ENCODE measurements around the gene UIMC1. TPM values are rescaled to one million over a fixed set of nuclear protein-coding genes. Genes with fewer than 3 reads are reported as not detected.
"Not testable (repeated sequence)": the region's sequence is repeated elsewhere in the genome, so short reads cannot be mapped to it uniquely, and the experiment has no call there.

The UIMC1 gene
- total and polyA plus RNA-seq, 2 donors, result 44.4 to 51.8 TPM

DNA sequence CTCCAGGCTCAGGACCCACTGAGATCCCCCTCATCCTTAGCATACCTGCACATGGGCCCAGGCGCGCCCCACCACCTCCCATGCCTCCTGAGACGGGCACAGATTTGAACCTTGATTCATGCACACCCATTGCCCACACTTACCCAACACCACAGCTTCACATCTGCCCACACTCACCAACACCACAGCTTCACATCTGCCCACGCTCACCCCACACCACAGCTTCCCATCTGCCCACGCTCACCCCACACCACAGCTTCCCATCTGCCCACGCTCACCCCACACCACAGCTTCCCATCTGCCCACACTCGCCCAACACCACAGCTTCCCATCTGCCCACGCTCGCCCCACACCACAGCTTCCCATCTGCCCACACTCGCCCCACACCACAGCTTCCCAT, 135.9 kb downstream of the UIMC1 start:
- not testable (repeated sequence) for H3K36me3 ChIP-seq (ENCODE audit: control insufficient read depth in 2 of 2, insufficient read depth in 2 of 2, low read length in 1 of 2); H3K4me3 ChIP-seq (ENCODE audit: low read length in 2 of 2); H3K27ac ChIP-seq (ENCODE audit: low read depth in 1 of 2, low read length in 1 of 2); H3K4me1 ChIP-seq (ENCODE audit: control insufficient read depth in 2 of 2, insufficient read depth in 2 of 2, low read length in 2 of 2); DNase-seq (ENCODE audit: low read depth in 6 of 9, low spot score in 9 of 9); H3K9me3 ChIP-seq (ENCODE audit: control insufficient read depth in 2 of 2, insufficient read depth in 1 of 2, low read length in 1 of 2)
- 45% methylated on average over 10 of the region's 10 CpGs for WGBS
- peaks cover 21 to 53% of the 10 kb centered on the region in 2 donors for H3K27me3 ChIP-seq (ENCODE audit: control insufficient read depth in 2 of 2, insufficient read depth in 1 of 2, low read length in 1 of 2)

DNA sequence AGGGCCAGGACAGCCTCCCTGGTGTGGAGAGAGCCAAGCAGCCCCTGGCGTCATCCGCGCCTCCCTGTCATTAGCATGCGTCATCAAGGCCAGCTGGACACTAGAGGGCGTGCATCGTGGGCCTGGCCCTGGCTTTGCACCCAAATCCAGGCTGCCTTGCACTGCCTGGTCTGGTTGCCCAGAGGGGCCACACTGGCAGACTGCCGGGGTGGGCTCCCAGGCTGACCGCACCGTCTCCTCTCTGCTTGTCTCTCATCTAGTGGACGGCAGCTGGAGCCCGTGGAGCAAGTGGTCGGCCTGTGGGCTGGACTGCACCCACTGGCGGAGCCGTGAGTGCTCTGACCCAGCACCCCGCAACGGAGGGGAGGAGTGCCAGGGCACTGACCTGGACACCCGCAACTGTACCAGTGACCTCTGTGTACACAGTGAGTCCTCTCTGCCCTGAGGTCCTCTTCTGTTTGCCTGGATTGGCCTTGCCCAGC, 136.4 kb downstream of the UIMC1 start:
- Histone ChIP-seq H3K9me3 (ENCODE audit: control insufficient read depth in 2 of 2, insufficient read depth in 1 of 2, low read length in 1 of 2) (peaks cover 0 to 4% of the 10 kb centered on the region in 2 donors), H3K27ac (ENCODE audit: low read depth in 1 of 2, low read length in 1 of 2) (no peak overlapping the region), H3K4me1 (ENCODE audit: control insufficient read depth in 2 of 2, insufficient read depth in 2 of 2, low read length in 2 of 2) (no peaks in the 10 kb centered on the region), H3K4me3 (ENCODE audit: low read length in 2 of 2) (no peak overlapping the region), H3K36me3 (ENCODE audit: control insufficient read depth in 2 of 2, insufficient read depth in 2 of 2, low read length in 1 of 2) (no peaks in the 10 kb centered on the region), H3K27me3 (ENCODE audit: control insufficient read depth in 2 of 2, insufficient read depth in 1 of 2, low read length in 1 of 2) (peaks cover 20 to 53% of the 10 kb centered on the region in 2 donors)
- no peak for DNase-seq (ENCODE audit: low read depth in 6 of 9, low spot score in 9 of 9)
- WGBS, result 69% methylated on average over 17 of the region's 17 CpGs

DNA sequence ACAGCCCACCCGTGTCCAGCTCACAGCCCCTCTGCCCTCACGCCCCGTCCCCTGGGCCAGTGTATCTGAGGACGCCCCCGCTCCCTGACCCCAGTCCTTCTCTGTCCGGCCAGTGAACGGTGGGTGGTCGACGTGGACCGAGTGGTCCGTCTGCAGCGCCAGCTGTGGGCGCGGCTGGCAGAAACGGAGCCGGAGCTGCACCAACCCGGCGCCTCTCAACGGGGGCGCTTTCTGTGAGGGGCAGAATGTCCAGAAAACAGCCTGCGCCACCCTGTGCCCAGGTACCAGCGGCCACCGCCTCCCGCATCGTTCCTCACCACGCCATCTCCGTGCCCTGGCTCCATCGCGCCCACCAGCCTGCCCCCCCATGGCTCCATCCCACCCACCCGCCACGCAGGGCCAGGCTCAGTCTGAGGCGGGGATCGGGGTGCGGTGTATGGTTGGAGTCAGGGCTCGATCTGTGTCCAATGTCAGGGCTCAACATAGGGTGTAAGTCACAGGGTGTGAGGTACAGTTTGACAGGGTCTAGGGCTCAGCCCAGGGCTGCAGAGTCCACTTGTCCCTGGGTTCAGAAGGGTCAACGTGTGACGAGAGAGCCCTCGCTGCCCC, 137.0 kb downstream of the UIMC1 start:
- no peak overlapping the region for H3K4me3 ChIP-seq (ENCODE audit: low read length in 2 of 2)
- H3K27me3 ChIP-seq (ENCODE audit: control insufficient read depth in 2 of 2, insufficient read depth in 1 of 2, low read length in 1 of 2), result peaks cover 20 to 53% of the 10 kb centered on the region in 2 donors
- H3K36me3 ChIP-seq (ENCODE audit: control insufficient read depth in 2 of 2, insufficient read depth in 2 of 2, low read length in 1 of 2), result no peaks in the 10 kb centered on the region
- no peak for DNase-seq (ENCODE audit: low read depth in 6 of 9, low spot score in 9 of 9)
- no peak overlapping the region for H3K27ac ChIP-seq (ENCODE audit: low read depth in 1 of 2, low read length in 1 of 2)
- no peaks in the 10 kb centered on the region for H3K4me1 ChIP-seq (ENCODE audit: control insufficient read depth in 2 of 2, insufficient read depth in 2 of 2, low read length in 2 of 2)
- 88% methylated on average over 38 of the region's 38 CpGs for WGBS
- peaks cover 0 to 4% of the 10 kb centered on the region in 2 donors for H3K9me3 ChIP-seq (ENCODE audit: control insufficient read depth in 2 of 2, insufficient read depth in 1 of 2, low read length in 1 of 2)

DNA sequence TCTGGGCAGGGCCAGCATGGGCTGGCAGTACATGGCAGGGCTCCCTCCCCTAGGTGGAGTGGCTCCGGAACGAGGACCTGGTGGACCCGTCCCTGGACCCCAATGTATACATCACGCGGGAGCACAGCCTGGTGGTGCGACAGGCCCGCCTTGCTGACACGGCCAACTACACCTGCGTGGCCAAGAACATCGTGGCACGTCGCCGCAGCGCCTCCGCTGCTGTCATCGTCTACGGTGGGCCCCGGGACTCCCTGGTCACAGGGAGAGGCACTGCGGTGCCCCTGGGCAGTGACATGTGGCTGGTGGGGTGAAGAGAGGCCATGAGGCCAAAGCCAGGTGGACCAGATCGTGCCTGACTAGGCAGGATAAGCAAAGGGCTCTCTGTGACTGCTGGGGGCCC, 137.8 kb downstream of the UIMC1 start:
- no peak for DNase-seq (ENCODE audit: low read depth in 6 of 9, low spot score in 9 of 9)
- Histone ChIP-seq H3K4me1 (ENCODE audit: control insufficient read depth in 2 of 2, insufficient read depth in 2 of 2, low read length in 2 of 2) (no peaks in the 10 kb centered on the region), H3K27me3 (ENCODE audit: control insufficient read depth in 2 of 2, insufficient read depth in 1 of 2, low read length in 1 of 2) (peaks cover 20 to 53% of the 10 kb centered on the region in 2 donors)

DNA sequence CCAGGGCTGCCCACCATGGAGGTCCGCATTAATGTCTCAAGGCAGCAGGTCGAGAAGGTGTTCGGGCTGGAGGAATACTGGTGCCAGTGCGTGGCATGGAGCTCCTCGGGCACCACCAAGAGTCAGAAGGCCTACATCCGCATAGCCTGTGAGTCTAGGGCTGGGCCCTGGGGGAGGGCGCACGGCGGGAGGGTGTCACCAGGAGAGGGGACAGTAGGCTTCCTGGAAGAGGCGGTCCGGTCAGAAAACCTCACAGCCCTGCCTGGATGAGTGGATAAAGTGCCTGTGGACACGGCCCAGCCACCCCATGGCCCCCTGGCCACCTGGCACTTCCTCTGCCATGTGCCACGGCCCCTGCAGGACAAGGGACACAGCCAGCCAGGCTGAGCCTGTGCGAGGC, 138.5 kb downstream of the UIMC1 start:
- DNase-seq (ENCODE audit: low read depth in 6 of 9, low spot score in 9 of 9), result no peak
- H3K9me3 ChIP-seq (ENCODE audit: control insufficient read depth in 2 of 2, insufficient read depth in 1 of 2, low read length in 1 of 2), result peaks cover 0 to 4% of the 10 kb centered on the region in 2 donors
- peaks cover 20 to 54% of the 10 kb centered on the region in 2 donors for H3K27me3 ChIP-seq (ENCODE audit: control insufficient read depth in 2 of 2, insufficient read depth in 1 of 2, low read length in 1 of 2)
- 91% methylated on average over 14 of the region's 14 CpGs for WGBS
- no peak overlapping the region for H3K4me3 ChIP-seq (ENCODE audit: low read length in 2 of 2)
- no peaks in the 10 kb centered on the region for H3K4me1 ChIP-seq (ENCODE audit: control insufficient read depth in 2 of 2, insufficient read depth in 2 of 2, low read length in 2 of 2)
- no peak overlapping the region for H3K27ac ChIP-seq (ENCODE audit: low read depth in 1 of 2, low read length in 1 of 2)
- no peaks in the 10 kb centered on the region for H3K36me3 ChIP-seq (ENCODE audit: control insufficient read depth in 2 of 2, insufficient read depth in 2 of 2, low read length in 1 of 2)

More for the DNA sequence above, 137.8 kb downstream of the UIMC1 start:
- Histone ChIP-seq H3K36me3 (ENCODE audit: control insufficient read depth in 2 of 2, insufficient read depth in 2 of 2, low read length in 1 of 2) (no peaks in the 10 kb centered on the region), H3K4me3 (ENCODE audit: low read length in 2 of 2) (no peak overlapping the region), H3K27ac (ENCODE audit: low read depth in 1 of 2, low read length in 1 of 2) (no peak overlapping the region), H3K9me3 (ENCODE audit: control insufficient read depth in 2 of 2, insufficient read depth in 1 of 2, low read length in 1 of 2) (peaks cover 0 to 4% of the 10 kb centered on the region in 2 donors)
- 96% methylated on average over 20 of the region's 20 CpGs for WGBS

DNA sequence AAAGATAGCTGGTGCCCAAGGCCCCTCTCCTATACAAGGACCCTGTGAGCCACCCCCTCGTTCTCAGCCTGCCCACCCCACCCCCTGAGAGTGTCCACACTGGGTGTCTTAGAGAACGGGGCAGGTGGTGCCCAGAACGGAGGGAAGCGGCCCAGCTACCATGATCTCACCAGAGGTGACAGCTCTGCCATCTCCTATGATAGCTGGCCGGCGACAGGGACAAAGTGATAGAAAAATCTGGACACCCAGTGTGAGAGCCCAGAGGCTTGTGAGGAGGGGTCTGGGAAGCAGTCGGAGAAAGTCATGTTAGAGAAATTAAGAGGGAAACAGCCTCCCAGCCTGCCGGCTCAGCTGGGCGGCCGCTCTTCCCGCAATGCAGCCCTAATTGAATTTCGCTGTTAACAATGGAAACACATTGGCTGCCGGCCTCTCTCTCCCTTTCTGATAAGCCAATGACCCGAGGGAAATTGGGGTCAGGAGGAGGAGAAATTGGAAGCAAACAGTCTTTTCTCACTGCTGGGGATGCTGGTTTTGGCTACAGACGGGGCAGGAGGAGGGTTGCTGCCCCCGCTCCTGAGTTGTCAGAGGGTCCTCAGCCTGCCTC, 139.8 kb downstream of the UIMC1 start:
- H3K36me3 ChIP-seq (ENCODE audit: control insufficient read depth in 2 of 2, insufficient read depth in 2 of 2, low read length in 1 of 2), result no peaks in the 10 kb centered on the region
- H3K27ac ChIP-seq (ENCODE audit: low read depth in 1 of 2, low read length in 1 of 2), result no peak overlapping the region
- H3K27me3 ChIP-seq (ENCODE audit: control insufficient read depth in 2 of 2, insufficient read depth in 1 of 2, low read length in 1 of 2), result peaks cover 23 to 67% of the 10 kb centered on the region in 2 donors
- no peak overlapping the region for H3K4me3 ChIP-seq (ENCODE audit: low read length in 2 of 2)
- no peaks in the 10 kb centered on the region for H3K4me1 ChIP-seq (ENCODE audit: control insufficient read depth in 2 of 2, insufficient read depth in 2 of 2, low read length in 2 of 2)
- peaks cover 0 to 4% of the 10 kb centered on the region in 2 donors for H3K9me3 ChIP-seq (ENCODE audit: control insufficient read depth in 2 of 2, insufficient read depth in 1 of 2, low read length in 1 of 2)
- DNase-seq (ENCODE audit: low read depth in 6 of 9, low spot score in 9 of 9), result no peak
- WGBS, result 23% methylated on average over 16 of the region's 16 CpGs

DNA sequence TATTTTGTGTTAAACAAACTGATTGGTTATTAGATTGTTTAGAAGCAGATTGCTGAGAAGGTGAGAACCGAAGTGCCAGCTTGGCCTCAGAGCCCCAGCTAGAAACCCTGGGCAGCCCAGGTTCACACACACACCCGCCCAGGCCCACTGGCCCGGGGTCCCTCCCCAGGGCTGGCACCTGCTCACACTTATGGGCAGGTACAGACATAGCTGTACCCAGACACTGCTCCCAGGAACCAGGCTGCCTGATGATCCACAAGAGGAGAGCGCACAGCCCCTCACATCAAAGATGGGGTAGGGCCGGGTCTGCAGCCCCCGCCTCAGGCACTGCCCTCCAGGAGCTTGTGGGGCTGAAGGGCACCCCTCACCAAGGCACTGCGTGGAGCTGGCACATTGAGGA, 140.6 kb downstream of the UIMC1 start:
- Histone ChIP-seq H3K27me3 (ENCODE audit: control insufficient read depth in 2 of 2, insufficient read depth in 1 of 2, low read length in 1 of 2) (peaks cover 23 to 71% of the 10 kb centered on the region in 2 donors), H3K4me3 (ENCODE audit: low read length in 2 of 2) (no peak overlapping the region), H3K27ac (ENCODE audit: low read depth in 1 of 2, low read length in 1 of 2) (no peak overlapping the region), H3K4me1 (ENCODE audit: control insufficient read depth in 2 of 2, insufficient read depth in 2 of 2, low read length in 2 of 2) (no peaks in the 10 kb centered on the region), H3K36me3 (ENCODE audit: control insufficient read depth in 2 of 2, insufficient read depth in 2 of 2, low read length in 1 of 2) (no peaks in the 10 kb centered on the region), H3K9me3 (ENCODE audit: control insufficient read depth in 2 of 2, insufficient read depth in 1 of 2, low read length in 1 of 2) (peaks cover 0 to 4% of the 10 kb centered on the region in 2 donors)
- WGBS, result 86% methylated on average over 7 of the region's 7 CpGs
- DNase-seq (ENCODE audit: low read depth in 6 of 9, low spot score in 9 of 9), result no peak

DNA sequence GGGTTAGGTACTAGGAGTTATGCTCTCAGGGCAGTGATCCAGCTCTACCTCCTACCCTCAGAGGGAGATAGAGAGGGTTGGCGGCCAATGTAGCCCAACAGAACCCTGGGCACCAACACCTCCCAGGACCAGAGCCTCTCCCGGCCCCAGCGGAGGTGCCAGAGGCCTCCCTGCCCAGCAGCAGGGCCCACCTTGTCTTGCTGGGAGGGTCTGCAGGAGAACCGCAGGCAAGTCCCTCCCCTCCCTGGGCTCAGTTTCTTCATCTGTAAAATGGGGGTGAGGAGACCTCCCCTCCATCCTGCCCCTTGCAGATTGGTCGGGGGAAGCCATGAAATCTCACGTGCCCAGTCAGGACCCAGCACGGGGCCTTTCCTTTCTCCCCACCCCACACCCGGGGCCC, 141.8 kb downstream of the UIMC1 start:
- 86% methylated on average over 8 of the region's 8 CpGs for WGBS
- Histone ChIP-seq H3K36me3 (ENCODE audit: control insufficient read depth in 2 of 2, insufficient read depth in 2 of 2, low read length in 1 of 2) (no peaks in the 10 kb centered on the region), H3K27me3 (ENCODE audit: control insufficient read depth in 2 of 2, insufficient read depth in 1 of 2, low read length in 1 of 2) (peaks cover 23 to 74% of the 10 kb centered on the region in 2 donors), H3K4me1 (ENCODE audit: control insufficient read depth in 2 of 2, insufficient read depth in 2 of 2, low read length in 2 of 2) (no peaks in the 10 kb centered on the region), H3K27ac (ENCODE audit: low read depth in 1 of 2, low read length in 1 of 2) (no peak overlapping the region), H3K4me3 (ENCODE audit: low read length in 2 of 2) (no peak overlapping the region), H3K9me3 (ENCODE audit: control insufficient read depth in 2 of 2, insufficient read depth in 1 of 2, low read length in 1 of 2) (peaks cover 0 to 4% of the 10 kb centered on the region in 2 donors)
- DNase-seq (ENCODE audit: low read depth in 6 of 9, low spot score in 9 of 9), result no peak

DNA sequence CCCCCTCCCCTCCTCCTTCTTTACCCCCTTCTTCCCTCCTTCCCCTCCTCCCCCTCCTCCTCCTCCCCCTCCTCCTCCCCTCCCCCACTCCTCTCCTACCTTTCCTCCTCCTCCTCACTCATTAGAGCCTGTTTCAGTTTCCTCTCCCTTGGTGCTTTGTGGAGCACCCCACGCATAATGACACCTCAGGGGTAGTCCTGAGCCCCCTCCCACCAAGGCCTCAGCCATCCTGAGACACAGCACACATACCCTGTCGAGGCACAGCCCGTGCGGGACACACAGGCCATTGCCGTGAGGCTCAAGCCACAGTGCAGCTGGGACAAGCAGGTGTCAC, 142.8 kb downstream of the UIMC1 start:
- Histone ChIP-seq H3K27me3 (ENCODE audit: control insufficient read depth in 2 of 2, insufficient read depth in 1 of 2, low read length in 1 of 2) (peaks cover 23 to 74% of the 10 kb centered on the region in 2 donors), H3K4me3 (ENCODE audit: low read length in 2 of 2) (no peak overlapping the region), H3K36me3 (ENCODE audit: control insufficient read depth in 2 of 2, insufficient read depth in 2 of 2, low read length in 1 of 2) (no peaks in the 10 kb centered on the region), H3K4me1 (ENCODE audit: control insufficient read depth in 2 of 2, insufficient read depth in 2 of 2, low read length in 2 of 2) (no peaks in the 10 kb centered on the region), H3K9me3 (ENCODE audit: control insufficient read depth in 2 of 2, insufficient read depth in 1 of 2, low read length in 1 of 2) (peaks cover 0 to 4% of the 10 kb centered on the region in 2 donors), H3K27ac (ENCODE audit: low read depth in 1 of 2, low read length in 1 of 2) (no peak overlapping the region)
- DNase-seq (ENCODE audit: low read depth in 6 of 9, low spot score in 9 of 9), result no peak
- 52% methylated on average over 5 of the region's 5 CpGs for WGBS
